Stimulated activated CD4-positive, alpha-beta T cell treated with anti-CD3 and anti-CD28 coated beads, Interleukin-4, amount 100 ng/mL, for 24 hours (primary cell): ENCODE results near the gene SNRPD3.
A peak's percentile ranks its signal among the peaks of the same experiment; 100 is the strongest.
"Not testable (repeated sequence)": the region's sequence is repeated elsewhere in the genome, so short reads cannot be mapped to it uniquely, and the experiment has no call there.

Experiments
- DNase-seq: peaks from one replicate; pipeline ENCODE4 v3.0.0-alpha.2; 2020

SNRPD3 gene

GRCh38 chr22:24593559-24593835 lies 37.7 kb downstream of the SNRPD3 start:
- not testable (repeated sequence) for DNase-seq

GRCh38 chr22:24593836-24594568 lies 38.2 kb downstream of the SNRPD3 start:
- no peak for DNase-seq

GRCh38 chr22:24594569-24595120 lies 38.8 kb downstream of the SNRPD3 start:
- no peak for DNase-seq

- no peak for DNase-seq
Measured at GRCh38 chr22:24595228-24595627, 39.4 kb downstream of the SNRPD3 start.

- DNase-seq, result no peak
Measured at GRCh38 chr22:24595863-24596262, 40.1 kb downstream of the SNRPD3 start.

- DNase-seq, result not testable (repeated sequence)
Measured at GRCh38 chr22:24597076-24597475, 41.3 kb downstream of the SNRPD3 start.

- DNase-seq, result no peak
Measured at GRCh38 chr22:24599514-24599913, 43.7 kb downstream of the SNRPD3 start.

GRCh38 chr22:24599958-24600715 lies 44.3 kb downstream of the SNRPD3 start:
- DNase-seq, result not testable (repeated sequence)

GRCh38 chr22:24601217-24602104 lies 45.7 kb downstream of the SNRPD3 start:
- DNase-seq, result no peak

GRCh38 chr22:24602105-24602749 lies 46.4 kb downstream of the SNRPD3 start:
- not testable (repeated sequence) for DNase-seq

GRCh38 chr22:24602847-24603769 lies 47.3 kb downstream of the SNRPD3 start, which contains the start of gene GGT1:
GGT1 (plus strand) TSS chr22:24603193; CDS start chr22:24611082, 7,889 bp downstream.
- not testable (repeated sequence) for DNase-seq

- not testable (repeated sequence) for DNase-seq
Measured at GRCh38 chr22:24603770-24604629, 48.2 kb downstream of the SNRPD3 start.

GRCh38 chr22:24606340-24606739 lies 50.5 kb downstream of the SNRPD3 start:
- not testable (repeated sequence) for DNase-seq

- DNase-seq, result peak; percentile 75
Measured at GRCh38 chr22:24607429-24607983, 51.7 kb downstream of the SNRPD3 start.

GRCh38 chr22:24608327-24608726 lies 52.5 kb downstream of the SNRPD3 start:
- not testable (repeated sequence) for DNase-seq

- not testable (repeated sequence) for DNase-seq
Measured at GRCh38 chr22:24609888-24610287, 54.1 kb downstream of the SNRPD3 start.

GRCh38 chr22:24614794-24615193 lies 59.0 kb downstream of the SNRPD3 start:
- DNase-seq, result not testable (repeated sequence)

- not testable (repeated sequence) for DNase-seq
Measured at GRCh38 chr22:24621244-24621643, 65.4 kb downstream of the SNRPD3 start.

- not testable (repeated sequence) for DNase-seq
Measured at GRCh38 chr22:24622596-24622995, 66.8 kb downstream of the SNRPD3 start.
